NCI-H146 treated with DMSO at 0.1 percent for 48 hours (cell line): ENCODE measurements around the gene NSFL1C.

Experiments used
- DNase-seq: peaks from one replicate; lab custom pipeline; 2025; ENCODE audit not compliant: unreplicated experiment; lab: John Stamatoyannopoulos, UW

Gene NSFL1C

GRCh38 chr20:1486566-1486965 lies 19.9 kb upstream of the NSFL1C start:
- DNase-seq = no peak

DNA sequence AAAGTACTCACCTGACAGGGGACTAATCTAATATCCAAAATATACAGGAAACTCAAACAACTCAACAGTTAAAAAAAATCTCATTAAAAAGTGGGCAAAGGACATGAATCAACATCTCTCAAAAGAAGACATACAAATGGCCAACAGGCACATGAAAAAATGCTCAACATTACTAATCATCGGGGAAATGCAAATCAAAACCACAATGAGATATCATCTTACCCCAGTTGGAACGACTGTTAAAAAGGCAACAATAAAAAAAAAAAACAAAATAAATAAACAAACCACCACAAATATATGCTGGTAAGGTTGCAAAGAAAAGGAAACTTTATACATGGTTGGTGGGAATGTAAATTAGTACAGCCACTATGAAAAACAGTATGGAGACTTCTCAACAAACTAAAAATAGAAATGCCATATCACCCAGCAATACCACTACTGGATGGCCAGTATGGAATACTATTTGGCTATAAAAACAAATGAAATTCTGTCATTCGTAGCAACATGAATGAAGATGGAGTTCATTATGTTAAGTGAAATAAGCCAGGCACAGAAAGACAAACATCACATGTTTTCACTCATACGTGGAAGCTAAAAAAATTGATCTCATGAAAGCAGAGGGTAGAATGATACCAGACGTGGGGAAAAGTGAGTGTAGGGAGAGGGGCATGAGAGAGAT lies 17.9 kb upstream of the NSFL1C start:
- DNase-seq = no peak

DNA sequence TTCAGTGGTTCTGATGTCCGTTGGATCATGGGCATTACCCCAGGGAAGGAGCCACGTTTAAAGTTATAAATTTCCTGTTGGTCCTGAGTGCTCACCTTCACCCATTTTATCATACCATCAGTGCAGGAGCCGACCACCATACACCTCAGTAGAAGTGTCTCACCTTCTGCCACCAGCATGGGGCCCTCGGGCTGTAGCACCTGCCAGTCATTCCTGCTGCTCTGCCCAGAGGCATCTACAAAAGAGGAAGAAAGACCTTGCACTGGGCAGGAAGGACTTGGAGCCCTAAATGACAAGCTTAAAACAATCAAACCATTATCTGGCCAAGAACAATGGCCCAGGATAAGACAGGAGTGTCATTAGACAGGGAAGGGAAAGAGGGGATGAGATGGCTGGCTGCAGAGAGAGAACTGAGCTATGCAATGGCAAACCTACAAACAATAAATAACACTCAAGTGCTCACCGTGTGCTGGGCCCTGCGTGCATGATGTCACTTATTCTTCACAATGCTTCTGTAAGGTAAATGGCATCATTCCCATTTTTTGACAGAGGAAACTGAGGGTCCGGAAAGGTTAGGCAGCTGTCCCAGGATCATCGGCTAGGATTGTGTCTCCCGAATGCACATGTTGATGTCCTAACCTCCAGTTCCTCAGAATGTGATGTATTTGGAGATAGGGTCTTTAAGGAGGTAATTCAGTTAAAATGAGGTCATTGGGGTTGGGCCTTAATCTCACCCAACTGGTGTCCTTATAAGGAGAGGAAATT lies 13.4 kb upstream of the NSFL1C start:
- DNase-seq = no peak

GRCh38 chr20:1478566-1478965 lies 11.9 kb upstream of the NSFL1C start:
- DNase-seq = no peak

- DNase-seq = no peak
These were observed 11.3 kb upstream of the NSFL1C start for GRCh38 chr20:1477896-1478490.

- no peak for DNase-seq
These were observed 8.4 kb upstream of the NSFL1C start for GRCh38 chr20:1474817-1475603.

GRCh38 chr20:1474325-1474724 lies 7.7 kb upstream of the NSFL1C start:
- no peak for DNase-seq

GRCh38 chr20:1473246-1474220 lies 6.9 kb upstream of the NSFL1C start:
- DNase-seq = no peak

DNA sequence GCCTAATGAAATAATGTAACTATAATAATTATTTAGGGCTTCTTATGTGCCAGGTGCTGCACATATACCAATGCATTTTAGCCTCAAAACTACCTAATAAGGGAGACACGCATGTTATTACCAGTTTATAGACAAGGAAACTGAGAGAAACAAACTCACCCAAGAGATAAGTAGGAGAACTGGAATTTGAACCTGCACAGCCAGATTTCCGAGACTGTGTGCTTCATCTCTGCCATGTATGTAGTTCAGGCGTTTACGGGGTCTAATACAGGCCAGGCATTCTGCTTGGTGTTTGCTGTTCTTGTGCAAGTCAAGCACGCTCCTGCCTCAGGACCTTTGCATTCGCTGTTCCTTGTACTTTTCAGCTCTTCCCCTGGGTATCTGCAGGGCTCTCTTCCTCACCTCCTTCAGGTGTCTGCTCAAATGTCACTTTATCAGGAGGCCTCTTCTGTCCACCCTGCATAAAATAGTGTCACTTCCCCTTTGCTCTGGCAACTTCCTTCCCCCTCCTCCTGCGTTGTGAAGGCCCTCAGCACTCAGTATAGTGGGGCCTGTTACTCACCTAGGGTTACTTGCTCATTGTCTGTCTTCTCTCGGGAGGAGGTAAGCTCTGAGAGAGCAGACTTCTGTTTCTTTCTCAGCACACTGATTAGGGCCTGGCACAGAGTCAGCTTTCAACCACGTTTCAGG lies 6.1 kb upstream of the NSFL1C start:
- no peak for DNase-seq

DNA sequence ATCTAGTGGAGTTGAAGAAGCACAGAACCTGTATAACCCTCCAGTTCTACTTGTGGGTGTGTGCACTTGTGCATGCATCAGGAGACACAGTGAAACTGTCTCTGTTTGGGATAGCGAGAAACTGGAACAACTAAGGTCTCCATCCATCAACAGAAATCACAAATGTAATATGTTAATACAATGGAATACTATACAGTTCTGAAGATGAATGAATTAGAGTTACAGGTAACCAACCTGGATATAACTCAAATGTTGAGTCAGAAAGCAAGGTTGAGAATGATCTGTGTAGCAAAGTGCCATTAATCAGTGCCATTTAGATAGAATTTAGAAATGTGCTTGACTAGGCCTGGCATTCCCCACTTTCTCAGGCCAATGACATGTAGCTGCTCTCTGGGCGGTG lies 4.6 kb upstream of the NSFL1C start:
- no peak for DNase-seq

DNA sequence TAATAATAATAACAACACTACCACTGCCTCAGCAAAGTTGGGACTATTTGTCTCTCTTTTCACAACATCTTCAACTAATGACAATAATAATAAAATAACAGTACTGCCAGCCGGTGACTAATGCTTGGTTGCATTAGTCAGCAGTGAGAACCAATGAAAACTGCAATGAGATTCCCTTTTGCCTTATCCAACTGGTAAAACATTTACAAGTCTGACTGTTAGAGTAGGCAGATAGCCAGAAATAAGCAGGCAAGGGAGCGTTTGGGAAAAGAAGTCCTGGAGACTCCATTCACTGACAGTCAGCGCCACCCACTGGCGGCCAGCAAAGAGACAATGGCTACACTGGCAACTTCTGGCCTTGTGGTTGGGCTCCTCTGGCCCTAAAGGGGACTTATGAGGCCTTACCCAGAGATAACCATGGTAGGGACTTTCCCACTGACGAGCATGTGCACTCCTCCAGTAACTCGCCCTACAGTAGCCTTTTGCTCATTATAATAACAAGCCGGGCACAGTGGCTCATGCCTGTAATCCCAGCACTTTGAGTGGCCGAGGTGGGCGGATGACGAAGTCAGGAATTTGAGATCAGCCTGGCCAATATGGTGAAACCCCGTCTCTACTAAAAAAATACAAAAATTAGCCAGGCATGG lies 3.4 kb upstream of the NSFL1C start:
- DNase-seq = peak; percentile 68

DNA sequence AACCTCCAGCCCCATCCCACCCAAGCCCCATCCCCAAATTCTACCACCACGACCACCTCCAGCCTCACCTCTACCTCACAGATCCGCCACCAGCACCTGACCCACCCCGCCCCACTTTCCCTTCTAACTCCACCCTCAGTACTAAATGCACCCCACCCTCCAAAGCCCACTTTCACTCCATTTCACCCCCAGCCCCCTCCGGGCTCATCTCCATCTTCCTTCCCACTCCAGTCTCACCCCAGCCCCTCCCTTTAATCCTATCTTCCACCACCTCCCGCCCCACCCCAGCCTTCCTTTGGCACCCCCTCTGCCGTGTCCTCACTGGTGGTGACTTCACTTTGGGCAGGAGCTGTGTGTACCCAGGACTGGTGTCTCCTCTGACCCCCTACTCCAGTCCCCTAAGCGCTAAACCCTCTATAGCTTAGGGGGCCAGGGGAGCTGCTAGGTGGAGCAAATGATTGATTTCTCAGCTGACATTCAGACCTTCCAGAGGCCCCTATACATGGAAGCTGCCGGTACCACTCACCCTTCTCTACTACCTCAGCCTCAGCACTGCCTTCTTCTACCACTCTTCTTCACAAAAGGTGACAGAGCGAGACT lies 2.8 kb upstream of the NSFL1C start:
- no peak for DNase-seq

GRCh38 chr20:1468117-1468624 lies 1.5 kb upstream of the NSFL1C start:
- DNase-seq = no peak

- peak; percentile 33 for DNase-seq
These were observed 887 bp upstream of the NSFL1C start for GRCh38 chr20:1467355-1468116.

DNA sequence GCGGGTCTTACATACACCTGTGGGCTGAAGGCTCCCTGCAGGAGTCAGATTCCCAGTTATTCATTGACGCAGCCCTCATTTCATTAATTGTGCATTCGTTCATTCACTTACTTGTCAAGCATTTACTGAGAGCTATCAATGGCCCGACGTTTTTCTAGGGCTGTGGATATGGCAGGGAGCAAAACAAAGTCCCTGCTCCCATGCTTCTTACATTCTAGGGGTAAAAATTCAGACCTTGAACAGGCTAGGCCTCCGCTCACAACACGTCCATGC lies 369 bp upstream of the NSFL1C start:
- DNase-seq = no peak

DNA sequence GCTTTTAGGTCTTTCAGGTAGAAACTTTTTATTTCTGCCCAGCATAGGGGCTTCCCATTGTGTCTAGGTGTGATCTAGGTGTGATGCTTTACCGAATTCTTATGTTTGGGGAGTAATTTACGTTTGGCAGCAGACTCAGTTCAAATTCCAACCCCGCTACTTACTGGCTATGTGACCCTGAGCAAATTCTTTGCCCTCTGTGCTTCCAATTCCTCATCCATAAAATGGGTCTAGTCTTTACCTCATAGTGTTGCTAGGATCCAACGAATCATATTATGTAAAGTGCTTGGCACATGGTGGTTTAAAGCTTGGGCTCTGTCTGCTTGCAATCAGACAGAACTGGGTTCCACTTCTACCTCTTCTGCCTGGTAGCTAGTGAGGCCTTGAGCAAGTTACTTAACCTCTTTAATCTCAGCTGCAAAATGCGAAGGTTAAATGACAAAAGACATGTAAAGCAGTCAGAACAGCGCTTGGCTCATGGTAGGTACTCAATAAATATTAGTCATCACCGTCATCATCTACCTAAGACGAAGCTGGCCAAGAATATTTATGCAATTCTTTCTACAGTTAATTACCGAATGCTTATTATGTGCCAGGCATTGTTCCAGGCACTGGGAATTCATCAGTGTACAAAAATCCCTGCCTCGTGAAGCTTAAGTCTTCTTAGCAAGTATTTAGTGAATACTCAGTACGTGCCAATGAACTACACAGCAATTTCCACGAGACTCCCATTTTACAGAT lies 1.0 kb downstream of the NSFL1C start:
- DNase-seq = no peak

GRCh38 chr20:1463971-1464570 lies 2.6 kb downstream of the NSFL1C start:
- no peak for DNase-seq
